GM23338 (cell line): ENCODE results near the gene COL4A2. TPM values are rescaled to one million over a fixed set of nuclear protein-coding genes. Genes with fewer than 3 reads are reported as not detected.

Experiments
- ATAC-seq: fragments of 200-7000 bp; cut with Tn5 transposase; 3 replicates; pipeline ENCODE4 v1.9.1; 2020
- DNase-seq: peaks from one replicate; pipeline ENCODE4 v3.0.0-alpha.2; 2015; ENCODE audit warnings: low spot score
- H2AFZ ChIP-seq: fragments of 200-600 bp; sonication (generic); 2 replicates; pipeline ENCODE4 v1.8.0; 2016; ENCODE audit warnings: antibody characterized with exemption, mild to moderate bottlenecking, moderate library complexity
- H3F3A ChIP-seq: fragments of 200-600 bp; sonication (generic); replicated peaks from 2 replicates; pipeline ENCODE4 v1.8.0; 2017; ENCODE audit warnings: antibody characterized with exemption, mixed run types, low read depth
- H3K27ac ChIP-seq: fragments of 200-600 bp; sonication (generic); 2 replicates; pipeline ENCODE4 v1.6.1; 2016; ENCODE audit warnings: low read depth
- H3K27me3 ChIP-seq: fragments of 200-600 bp; sonication (generic); 2 replicates; pipeline ENCODE4 v1.8.0; 2016; ENCODE audit warnings: mild to moderate bottlenecking, mixed run types, moderate library complexity; ENCODE audit not compliant: insufficient read depth
- H3K36me3 ChIP-seq: fragments of 200-600 bp; sonication (generic); 2 replicates; pipeline ENCODE4 v1.8.0; 2016; ENCODE audit warnings: mild to moderate bottlenecking; ENCODE audit not compliant: insufficient read depth
- H3K4me1 ChIP-seq: fragments of 200-600 bp; sonication (generic); 2 replicates; pipeline ENCODE4 v1.8.0; 2016; ENCODE audit warnings: mild to moderate bottlenecking, moderate library complexity; ENCODE audit not compliant: insufficient read depth
- H3K4me2 ChIP-seq: fragments of 200-600 bp; sonication (generic); 2 replicates; pipeline ENCODE4 v1.7.1; 2017; ENCODE audit warnings: mixed run types
- H3K4me3 ChIP-seq: fragments of 200-600 bp; sonication (generic); 2 replicates; pipeline ENCODE4 v1.6.1; 2016; ENCODE audit warnings: mixed run types
- H3K79me2 ChIP-seq: fragments of 200-600 bp; sonication (generic); replicated peaks from 2 replicates; pipeline ENCODE4 v1.8.0; 2017; ENCODE audit warnings: mild to moderate bottlenecking; ENCODE audit not compliant: insufficient read depth
- H3K9me2 ChIP-seq: fragments of 200-600 bp; sonication (generic); 2 replicates; pipeline ENCODE4 v1.8.0; 2017; ENCODE audit not compliant: insufficient read depth
- H4K20me1 ChIP-seq: fragments of 200-600 bp; sonication (generic); replicated peaks from 2 replicates; pipeline ENCODE4 v1.8.0; 2017; ENCODE audit warnings: mild to moderate bottlenecking; ENCODE audit not compliant: insufficient read depth
- H3K27ac Mint-ChIP-seq: 2 replicates; pipeline ENCODE4 v1.8.0; 2020; ENCODE audit warnings: inconsistent platforms, mild to moderate bottlenecking, moderate library complexity, mixed read lengths
- H3K27me3 Mint-ChIP-seq: 3 replicates; pipeline ENCODE4 v1.8.0; 2022; ENCODE audit warnings: low read depth, mild to moderate bottlenecking, moderate library complexity, mixed read lengths, inconsistent platforms; ENCODE audit not compliant: insufficient read depth, poor library complexity
- H3K36me3 Mint-ChIP-seq: 3 replicates; pipeline ENCODE4 v1.8.0; 2021; ENCODE audit warnings: low read depth, mild to moderate bottlenecking, inconsistent platforms, moderate library complexity, mixed read lengths
- H3K4me1 Mint-ChIP-seq: 3 replicates; pipeline ENCODE4 v1.8.0; 2020; ENCODE audit warnings: mild to moderate bottlenecking, inconsistent platforms, mixed read lengths
- H3K4me3 Mint-ChIP-seq: 3 replicates; pipeline ENCODE4 v1.8.0; 2021; ENCODE audit warnings: moderate library complexity, mild to moderate bottlenecking, inconsistent platforms, mixed read lengths
- H3K9me3 Mint-ChIP-seq: 3 replicates; pipeline ENCODE4 v1.8.0; 2020; ENCODE audit warnings: moderate library complexity, mild to moderate bottlenecking, inconsistent platforms, mixed read lengths
- CREB1 ChIP-seq: fragments of 250-450 bp; sonication (Bioruptor Pico); IDR thresholded peaks from 2 replicates; pipeline ENCODE4 v1.5.0; 2020; ENCODE audit warnings: low read depth, mild to moderate bottlenecking, moderate library complexity
- CTCF ChIP-seq, 2 experiments: fragments of 200-600 bp in 1 of 2; sonication (generic) in 1 of 2; conservative IDR thresholded peaks; 2 replicates each; pipeline versions ENCODE4 v1.5.1 to v1.6.1; 2016 to 2017; ENCODE audit warnings: antibody characterized with exemption in 2 of 2, low read depth in 2 of 2, mild to moderate bottlenecking in 2 of 2, moderate library complexity in 1 of 2
- ETS1 ChIP-seq: IDR thresholded peaks from 2 replicates; pipeline ENCODE4 v1.6.1; 2016; ENCODE audit warnings: antibody characterized with exemption
- EZH2 ChIP-seq: fragments of 200-600 bp; sonication (generic); IDR thresholded peaks from one replicate; pipeline ENCODE4 v1.8.0; 2017; ENCODE audit warnings: antibody characterized with exemption, mild to moderate bottlenecking, low read depth; ENCODE audit not compliant: unreplicated experiment
- EZH2phosphoT487 ChIP-seq: fragments of 200-600 bp; sonication (generic); IDR thresholded peaks from one replicate; pipeline ENCODE4 v1.8.1; 2018; ENCODE audit warnings: antibody characterized with exemption; ENCODE audit not compliant: unreplicated experiment
- JUNB ChIP-seq: IDR thresholded peaks from one replicate; pipeline ENCODE4 v1.6.1; 2016; ENCODE audit warnings: antibody characterized with exemption; ENCODE audit not compliant: unreplicated experiment
- NANOG ChIP-seq: IDR thresholded peaks from 2 replicates; pipeline ENCODE4 v1.6.1; 2016; ENCODE audit warnings: antibody characterized with exemption, borderline replicate concordance
- POLR2AphosphoS5 ChIP-seq: IDR thresholded peaks from 2 replicates; pipeline ENCODE4 v1.6.1; 2016; ENCODE audit warnings: antibody characterized with exemption, low read depth
- STAT1 ChIP-seq: IDR thresholded peaks from one replicate; pipeline ENCODE4 v1.6.1; 2016; ENCODE audit warnings: antibody characterized with exemption; ENCODE audit not compliant: unreplicated experiment
- ZNF114 ChIP-seq: fragments of 250-450 bp; sonication (Bioruptor Pico); IDR thresholded peaks from 2 replicates; pipeline ENCODE4 v1.5.0; 2020; ENCODE audit warnings: mild to moderate bottlenecking, moderate library complexity
- ZNF331 ChIP-seq: fragments of 250-450 bp; sonication (Bioruptor Pico); IDR thresholded peaks from 2 replicates; pipeline ENCODE4 v1.5.0; 2020; ENCODE audit warnings: low read depth, mild to moderate bottlenecking, moderate library complexity
- polyA plus RNA-seq: library from polyadenylated mRNA; unstranded; fragments of >200 nt; fragmentation: Nextera tagmentation; extraction: Ambion mirVana; gene quantifications from 2 replicates; pipeline ENCODE4 v1.2.1, GENCODE V29; 2016
- total RNA-seq: library from RNA; depleted of rRNA; stranded (reverse); fragments of >200 nt; shearing (Covaris generic); gene quantifications from 2 replicates; pipeline ENCODE4 v1.2.3, GENCODE V29; 2014
- TF ChIP-seq, protein P1 (sequence below): IDR thresholded peaks from one replicate; pipeline ENCODE4 v1.6.1; 2018; ENCODE audit warnings: antibody characterized with exemption; ENCODE audit not compliant: unreplicated experiment

Gene COL4A2
- total and polyA plus RNA-seq, 2 experiments from 2014 or later, result 37.4 to 131 TPM

DNA sequence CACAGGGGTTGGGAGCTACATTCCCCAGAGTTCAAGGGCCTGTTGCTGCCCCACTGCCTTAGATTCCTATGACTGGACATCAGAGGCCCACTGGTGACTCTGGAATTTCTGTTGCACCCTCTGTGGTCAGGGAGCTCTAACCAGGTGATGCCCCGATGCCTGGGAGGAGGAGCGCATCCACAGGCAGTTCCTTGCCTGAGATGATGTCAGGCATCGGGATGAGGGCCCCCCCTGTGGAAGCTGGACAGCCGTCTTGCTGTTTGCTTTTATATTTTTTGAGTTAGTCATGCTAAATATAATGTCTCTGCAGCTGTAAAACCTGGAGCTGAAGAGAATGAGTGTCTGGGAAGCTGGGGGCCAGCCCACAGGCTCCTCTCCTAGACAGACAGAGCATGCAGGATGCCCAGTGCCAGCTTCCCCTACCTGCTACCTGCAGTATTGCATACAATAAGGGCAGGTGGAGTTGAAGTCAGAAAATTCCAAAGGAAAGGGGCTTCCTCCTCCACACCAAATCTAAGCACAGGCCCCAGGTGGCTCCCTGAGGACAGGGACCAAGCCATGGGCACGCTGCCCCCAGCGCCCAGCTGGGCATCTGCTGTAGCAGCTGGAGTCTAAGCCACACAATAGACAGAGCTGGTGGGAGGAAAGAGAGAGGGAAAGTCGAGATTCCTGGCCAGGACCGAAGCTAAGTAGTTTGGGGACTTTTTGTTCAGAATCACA is 16.2 kb downstream of the COL4A2 start:
- H3K4me3 ChIP-seq, result no peak overlapping the region
- no peaks in the 10 kb centered on the region for H3K36me3 ChIP-seq
- H3K36me3 Mint-ChIP-seq, result peaks cover 15% of the 10 kb centered on the region
- peaks cover 29% of the 10 kb centered on the region for H3K4me1 ChIP-seq
- H3K9me2 ChIP-seq, result no peaks in the 10 kb centered on the region
- ATAC-seq (peak; percentile 56), DNase-seq (peak; percentile 67)
- no peak overlapping the region for H2AFZ ChIP-seq
- no peak overlapping the region for H3K4me3 Mint-ChIP-seq
- H3K9me3 Mint-ChIP-seq, result peaks cover 4% of the 10 kb centered on the region; the same call in 2 of the 3 replicates
- no peaks in the 10 kb centered on the region; the same call in 1 of the 2 replicates for H4K20me1 ChIP-seq
- no peaks in the 10 kb centered on the region for H3F3A ChIP-seq
- H3K27ac ChIP-seq, result no peak overlapping the region
- peaks cover 36% of the 10 kb centered on the region for H3K79me2 ChIP-seq
- H3K27me3 ChIP-seq, result no peaks in the 10 kb centered on the region
- no peak overlapping the region; the same call in 1 of the 2 replicates for H3K27ac Mint-ChIP-seq
- TF ChIP-seq EZH2, result no peak
- no peak for TF ChIP-seq CREB1 (CRISPR knock-in tag)
- no peak for TF ChIP-seq JUNB
- TF ChIP-seq STAT1, result no peak
- peak in 1 of 2 experiments; percentile 45; a peak in 2 of 4 replicates for TF ChIP-seq CTCF (conservative IDR thresholded peaks at IDR 0.05; ENCODE audit: low read depth in 2 of 2)
- H3K4me2 ChIP-seq, result no peak overlapping the region
- peaks cover 14% of the 10 kb centered on the region for H3K27me3 Mint-ChIP-seq
- peaks cover 53% of the 10 kb centered on the region for H3K4me1 Mint-ChIP-seq

DNA sequence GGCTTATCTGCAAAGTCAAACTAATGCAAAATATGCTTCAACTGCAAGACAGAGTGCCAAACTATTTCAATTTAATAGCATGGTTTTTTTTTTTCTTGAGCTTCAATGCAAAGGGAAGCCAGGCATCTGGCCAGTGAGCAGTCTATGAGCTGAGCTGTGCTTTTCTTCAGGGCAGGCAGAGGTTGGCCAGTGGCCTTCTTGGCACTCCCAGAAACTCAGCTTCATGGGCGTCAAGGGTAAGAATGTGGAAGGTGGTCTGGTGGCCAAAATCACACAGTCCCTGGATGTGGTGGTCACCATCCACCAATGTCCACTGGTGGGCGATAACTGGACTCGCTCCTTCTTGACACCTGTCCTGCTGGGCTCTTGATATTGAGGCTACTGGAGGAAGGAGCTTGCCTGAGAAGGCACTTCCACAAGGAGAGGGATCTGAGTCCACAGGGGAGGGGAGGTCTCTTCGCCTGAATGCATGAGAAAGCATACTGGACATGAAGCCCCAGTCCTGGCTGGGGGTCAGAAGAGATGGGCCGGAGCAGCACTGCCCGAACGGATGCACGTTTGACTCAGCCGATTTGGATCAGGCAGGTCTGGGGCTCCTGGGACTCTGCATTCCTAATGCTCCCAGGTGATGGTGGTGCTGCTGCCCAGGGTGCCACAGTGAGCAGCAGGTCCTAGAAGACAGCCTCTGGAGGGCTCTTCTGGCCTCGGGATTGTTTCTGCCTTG is 17.1 kb downstream of the COL4A2 start:
- Histone ChIP-seq H3K4me2 (no peak overlapping the region), H3K36me3 (no peaks in the 10 kb centered on the region), H3K4me1 (peaks cover 26% of the 10 kb centered on the region), H3F3A (no peaks in the 10 kb centered on the region), H3K4me3 (no peak overlapping the region), H3K79me2 (peaks cover 41% of the 10 kb centered on the region), H3K27ac (no peak overlapping the region), H2AFZ (no peak overlapping the region), H3K9me2 (no peaks in the 10 kb centered on the region), H3K27me3 (no peaks in the 10 kb centered on the region), H4K20me1 (no peaks in the 10 kb centered on the region)
- H3K4me1 Mint-ChIP-seq, result peaks cover 54% of the 10 kb centered on the region
- H3K27me3 Mint-ChIP-seq, result peaks cover 9% of the 10 kb centered on the region
- TF ChIP-seq ZNF331 (CRISPR knock-in tag) (no peak), STAT1 (no peak), POLR2AphosphoS5 (no peak), CTCF (conservative IDR thresholded peaks at IDR 0.05; ENCODE audit: low read depth in 2 of 2) (no peak), ETS1 (no peak), CREB1 (CRISPR knock-in tag) (no peak), JUNB (no peak), NANOG (no peak), ZNF114 (CRISPR knock-in tag) (no peak), EZH2phosphoT487 (no peak)
- TF ChIP-seq, protein P1, sequence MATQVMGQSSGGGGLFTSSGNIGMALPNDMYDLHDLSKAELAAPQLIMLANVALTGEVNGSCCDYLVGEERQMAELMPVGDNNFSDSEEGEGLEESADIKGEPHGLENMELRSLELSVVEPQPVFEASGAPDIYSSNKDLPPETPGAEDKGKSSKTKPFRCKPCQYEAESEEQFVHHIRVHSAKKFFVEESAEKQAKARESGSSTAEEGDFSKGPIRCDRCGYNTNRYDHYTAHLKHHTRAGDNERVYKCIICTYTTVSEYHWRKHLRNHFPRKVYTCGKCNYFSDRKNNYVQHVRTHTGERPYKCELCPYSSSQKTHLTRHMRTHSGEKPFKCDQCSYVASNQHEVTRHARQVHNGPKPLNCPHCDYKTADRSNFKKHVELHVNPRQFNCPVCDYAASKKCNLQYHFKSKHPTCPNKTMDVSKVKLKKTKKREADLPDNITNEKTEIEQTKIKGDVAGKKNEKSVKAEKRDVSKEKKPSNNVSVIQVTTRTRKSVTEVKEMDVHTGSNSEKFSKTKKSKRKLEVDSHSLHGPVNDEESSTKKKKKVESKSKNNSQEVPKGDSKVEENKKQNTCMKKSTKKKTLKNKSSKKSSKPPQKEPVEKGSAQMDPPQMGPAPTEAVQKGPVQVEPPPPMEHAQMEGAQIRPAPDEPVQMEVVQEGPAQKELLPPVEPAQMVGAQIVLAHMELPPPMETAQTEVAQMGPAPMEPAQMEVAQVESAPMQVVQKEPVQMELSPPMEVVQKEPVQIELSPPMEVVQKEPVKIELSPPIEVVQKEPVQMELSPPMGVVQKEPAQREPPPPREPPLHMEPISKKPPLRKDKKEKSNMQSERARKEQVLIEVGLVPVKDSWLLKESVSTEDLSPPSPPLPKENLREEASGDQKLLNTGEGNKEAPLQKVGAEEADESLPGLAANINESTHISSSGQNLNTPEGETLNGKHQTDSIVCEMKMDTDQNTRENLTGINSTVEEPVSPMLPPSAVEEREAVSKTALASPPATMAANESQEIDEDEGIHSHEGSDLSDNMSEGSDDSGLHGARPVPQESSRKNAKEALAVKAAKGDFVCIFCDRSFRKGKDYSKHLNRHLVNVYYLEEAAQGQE, result no peak
- no peak for DNase-seq
- peaks cover 4% of the 10 kb centered on the region; the same call in 2 of the 3 replicates for H3K9me3 Mint-ChIP-seq
- H3K36me3 Mint-ChIP-seq, result peaks cover 15% of the 10 kb centered on the region
- no peak for ATAC-seq
- H3K4me3 Mint-ChIP-seq, result no peak overlapping the region
- H3K27ac Mint-ChIP-seq, result no peak overlapping the region; the same call in 1 of the 2 replicates
